IMR-90 (cell line): ENCODE measurements around the gene CFAP299. TPM values are rescaled to one million over a fixed set of nuclear protein-coding genes. Genes with fewer than 3 reads are reported as not detected.

Experiments
- ATAC-seq: fragments of 200-7000 bp; cut with Tn5 transposase; 2 replicates; pipeline ENCODE4 v1.9.1; 2020; ENCODE audit warnings: low read depth, mild to moderate bottlenecking, moderate library complexity
- Bru-seq: library from RNA; stranded (reverse); fragments of 400-500 nt; gene quantifications from one replicate; lab custom pipeline; 2021; lab: Mats Ljungman, UMichigan
- BruChase-seq, 2 experiments: library from RNA; stranded (reverse); fragments of 400-500 nt; gene quantifications; one replicate each; lab custom pipeline; 2021; lab: Mats Ljungman, UMichigan
- BruUV-seq: library from RNA; stranded (reverse); fragments of 400-500 nt; replicated peaks from 2 replicates; lab custom pipeline; 2021; lab: Mats Ljungman, UMichigan
- CTCF ChIA-PET: fragments of 300-600 bp; formaldehyde crosslinking; extraction: SDS; loops from one replicate; lab custom pipeline; 2021; ENCODE audit warnings: antibody characterized with exemption; lab: Yijun Ruan, JAX
- POLR2A ChIA-PET: fragments of 300-600 bp; sonication (Branson Sonifier 250); formaldehyde crosslinking; loops from one replicate; lab custom pipeline; 2022; ENCODE audit warnings: antibody characterized with exemption; ENCODE audit not compliant: unreplicated experiment; lab: Charles Lee
- DNase-seq: peaks from one replicate; pipeline ENCODE4 v3.0.0; 2013
- H2AFZ ChIP-seq: replicated peaks from 2 replicates; pipeline ENCODE3; 2013; ENCODE audit warnings: low read length, mild to moderate bottlenecking; ENCODE audit not compliant: poor library complexity
- H2AK5ac ChIP-seq: 2 replicates; pipeline ENCODE4 v1.6.1; 2013; ENCODE audit warnings: low read depth, low read length, inconsistent platforms
- H2AK9ac ChIP-seq: replicated peaks from 2 replicates; pipeline ENCODE3; 2013; ENCODE audit warnings: mild to moderate bottlenecking, low read depth, low read length, moderate library complexity; ENCODE audit not compliant: poor library complexity
- H2BK120ac ChIP-seq: 2 replicates; pipeline ENCODE4 v1.6.1; 2013; ENCODE audit warnings: low read depth, low read length, inconsistent platforms
- H2BK15ac ChIP-seq: 3 replicates; pipeline ENCODE4 v1.6.1; 2013; ENCODE audit warnings: low read depth, low read length, inconsistent platforms
- H2BK20ac ChIP-seq: 2 replicates; pipeline ENCODE4 v1.6.1; 2013; ENCODE audit warnings: low read depth, mild to moderate bottlenecking, inconsistent platforms, low read length, moderate library complexity
- H2BK5ac ChIP-seq: 2 replicates; pipeline ENCODE4 v1.6.1; 2013; ENCODE audit warnings: mild to moderate bottlenecking, low read depth, low read length, inconsistent platforms; ENCODE audit not compliant: poor library complexity, severe bottlenecking
- H3K14ac ChIP-seq: replicated peaks from 2 replicates; pipeline ENCODE4 v1.6.1; 2013; ENCODE audit warnings: low read depth, low read length, inconsistent platforms
- H3K18ac ChIP-seq: 2 replicates; pipeline ENCODE4 v1.6.1; 2013; ENCODE audit warnings: low read depth, low read length, control low read depth
- H3K23ac ChIP-seq: 2 replicates; pipeline ENCODE4 v1.6.1; 2013; ENCODE audit warnings: low read depth, low read length, inconsistent platforms
- H3K27ac ChIP-seq: 2 replicates; pipeline ENCODE4 v1.5.1; 2013; ENCODE audit warnings: mild to moderate bottlenecking, control low read depth, low read length; ENCODE audit not compliant: insufficient read depth
- H3K27me3 ChIP-seq: 2 replicates; pipeline ENCODE4 v1.6.1; 2013; ENCODE audit warnings: low read length; ENCODE audit not compliant: control insufficient read depth, insufficient read depth
- H3K36me3 ChIP-seq: 2 replicates; pipeline ENCODE4 v1.6.1; 2013; ENCODE audit warnings: low read length, mixed read lengths; ENCODE audit not compliant: control insufficient read depth, insufficient read depth
- H3K4ac ChIP-seq: 2 replicates; pipeline ENCODE4 v1.6.1; 2013; ENCODE audit warnings: low read depth, low read length, inconsistent platforms
- H3K4me1 ChIP-seq: 2 replicates; pipeline ENCODE4 v1.6.1; 2013; ENCODE audit warnings: low read length, mixed read lengths; ENCODE audit not compliant: control insufficient read depth, insufficient read depth
- H3K4me2 ChIP-seq: 2 replicates; pipeline ENCODE4 v1.6.1; 2013; ENCODE audit warnings: low read depth, mild to moderate bottlenecking, control low read depth, low read length, moderate library complexity
- H3K4me3 ChIP-seq: 2 replicates; pipeline ENCODE4 v1.5.1; 2013; ENCODE audit warnings: low read depth, mild to moderate bottlenecking, control low read depth, low read length, moderate library complexity; ENCODE audit not compliant: insufficient read depth
- H3K56ac ChIP-seq: 2 replicates; pipeline ENCODE4 v1.6.1; 2013; ENCODE audit warnings: low read length, inconsistent platforms; ENCODE audit not compliant: insufficient read depth; ENCODE audit errors: extremely low read depth
- H3K79me1 ChIP-seq, 2 experiments: 2 replicates each; pipeline ENCODE4 v1.6.1; 2013; ENCODE audit warnings: low read length in 2 of 2, inconsistent platforms in 1 of 2, low read depth in 1 of 2
- H3K9ac ChIP-seq: 2 replicates; pipeline ENCODE4 v1.6.1; 2013; ENCODE audit warnings: low read depth, low read length, control low read depth
- H3K9me1 ChIP-seq: 2 replicates; pipeline ENCODE4 v1.6.1; 2013; ENCODE audit warnings: low read length, inconsistent platforms; ENCODE audit not compliant: insufficient read depth
- H3K9me3 ChIP-seq: 2 replicates; pipeline ENCODE4 v1.6.1; 2013; ENCODE audit warnings: low read length; ENCODE audit not compliant: control insufficient read depth, insufficient read depth
- H4K20me1 ChIP-seq: 2 replicates; pipeline ENCODE4 v1.6.1; 2013; ENCODE audit warnings: low read length, inconsistent platforms; ENCODE audit not compliant: insufficient read depth
- H4K5ac ChIP-seq: 2 replicates; pipeline ENCODE4 v1.6.1; 2013; ENCODE audit warnings: mild to moderate bottlenecking, low read depth, low read length, control low read depth
- H4K8ac ChIP-seq, 2 experiments: 2 replicates each; pipeline ENCODE4 v1.6.1; 2013; ENCODE audit warnings: low read depth in 2 of 2, low read length in 2 of 2, control low read depth in 1 of 2, inconsistent platforms in 1 of 2
- H4K91ac ChIP-seq: 2 replicates; pipeline ENCODE4 v1.6.1; 2013; ENCODE audit warnings: low read depth, low read length, inconsistent platforms; ENCODE audit not compliant: insufficient read depth
- CEBPB ChIP-seq: IDR thresholded peaks from 2 replicates; pipeline ENCODE4 v1.6.1; 2012; ENCODE audit warnings: low read depth, low read length, improper control_type of control experiment
- CHD1 ChIP-seq: IDR thresholded peaks from 2 replicates; pipeline ENCODE4 v1.6.1; 2012; ENCODE audit warnings: low read depth, low read length, improper control_type of control experiment
- FOS ChIP-seq: fragments of 150-350 bp; IDR thresholded peaks from 2 replicates; pipeline ENCODE4 v1.6.1; 2016; ENCODE audit warnings: low read depth, low read length
- MAZ ChIP-seq: IDR thresholded peaks from 2 replicates; pipeline ENCODE4 v1.6.1; 2012; ENCODE audit warnings: low read depth, mild to moderate bottlenecking, low read length, improper control_type of control experiment, moderate library complexity, borderline replicate concordance
- MXI1 ChIP-seq: IDR thresholded peaks from 2 replicates; pipeline ENCODE4 v1.6.1; 2012; ENCODE audit warnings: low read depth, mild to moderate bottlenecking, low read length, moderate library complexity, borderline replicate concordance
- NFE2L2 ChIP-seq: fragments of 150-350 bp; IDR thresholded peaks from 2 replicates; pipeline ENCODE4 v1.6.1; 2016; ENCODE audit warnings: low read depth, mild to moderate bottlenecking, low read length
- POLR2A ChIP-seq: IDR thresholded peaks from 2 replicates; pipeline ENCODE4 v1.6.1; 2012; ENCODE audit warnings: mild to moderate bottlenecking, low read depth, low read length
- RAD21 ChIP-seq: IDR thresholded peaks from 2 replicates; pipeline ENCODE4 v1.6.1; 2012; ENCODE audit warnings: low read length, improper control_type of control experiment
- RCOR1 ChIP-seq: IDR thresholded peaks from 2 replicates; pipeline ENCODE4 v1.6.1; 2012; ENCODE audit warnings: mild to moderate bottlenecking, low read length, improper control_type of control experiment; ENCODE audit not compliant: insufficient replicate concordance
- RFX5 ChIP-seq: IDR thresholded peaks from 2 replicates; pipeline ENCODE4 v1.8.0; 2012; ENCODE audit warnings: low read depth, mild to moderate bottlenecking, low read length, moderate library complexity
- SMC3 ChIP-seq: fragments of 150-350 bp; IDR thresholded peaks from 2 replicates; pipeline ENCODE4 v1.6.1; 2016; ENCODE audit warnings: low read depth, mild to moderate bottlenecking, antibody characterized with exemption, low read length, moderate library complexity
- WGBS, 2 experiments: methylation state at CpG; one replicate each; pipeline versions ENCODE4 v1.1.5 to v1.1.7; 2013; ENCODE audit warnings: missing lambda C conversion rate in 2 of 2; ENCODE audit not compliant: insufficient read length in 1 of 2; ENCODE audit errors: extremely low coverage in 2 of 2; 5-methylcytosine and 5-hydroxymethylcytosine counted together
- dilution Hi-C: fragments of 300-500 bp; cut with HindIII; formaldehyde crosslinking; loops from one replicate; pipeline ENCODE4 v1.14.3; 2018; ENCODE audit warnings: low sequenced_read_pairs; ENCODE audit not compliant: unreplicated experiment
- in situ Hi-C: fragments of 300-500 bp; cut with MboI; formaldehyde crosslinking; loops from 3 replicates; pipeline ENCODE4 v1.14.3; 2019; ENCODE audit warnings: low sequenced_read_pairs, inconsistent platforms, mixed read lengths
- intact Hi-C: fragments of 100-400 bp; cut with micrococcal nuclease; formaldehyde crosslinking; loops from 2 replicates; pipeline ENCODE4 v1.10.0; 2022
- long read RNA-seq: library from polyadenylated mRNA; unstranded; transcript quantifications from one replicate; pipeline ENCODE4 v2.0.0, GENCODE V29; 2021; ENCODE audit not compliant: unreplicated experiment
- polyA plus RNA-seq, 3 experiments: library from polyadenylated mRNA; depleted of rRNA; stranded (reverse); fragments of >200 nt; gene quantifications; 2 replicates each; pipeline ENCODE4 v1.2.3, GENCODE V29; 2012; ENCODE audit warnings: low replicate concordance in 1 of 3
- total RNA-seq: library from RNA; depleted of rRNA; stranded (reverse); fragments of >200 nt; gene quantifications from 2 replicates; pipeline ENCODE4 v1.2.3, GENCODE V29; 2012; rRNA removed
- TF ChIP-seq, protein P1 (sequence below): fragments of 150-350 bp; IDR thresholded peaks from 2 replicates; pipeline ENCODE4 v1.6.1; 2017; ENCODE audit warnings: mild to moderate bottlenecking, antibody characterized with exemption, low read length, low read depth
- TF ChIP-seq, protein P2 (sequence below): conservative IDR thresholded peaks from 2 replicates; pipeline ENCODE4 v1.5.1; 2012; ENCODE audit warnings: mild to moderate bottlenecking, low read depth, low read length, improper control_type of control experiment

The CFAP299 gene
- total RNA-seq (1.1 and 1.9 TPM in 2 replicates), polyA plus RNA-seq (2012; rRNA removed) (0.76 and 1.0 TPM in 2 replicates), Bru-seq, nascent RNA (percentile 46 among the genes with signal in this experiment), BruChase-seq, experiment 1, labeled RNA remaining after a 6-hour chase (percentile 42 among the genes with signal in this experiment), BruChase-seq, experiment 2, labeled RNA remaining after a 2-hour chase (percentile 57 among the genes with signal in this experiment)
- 0.04 and 0.22 TPM in 2 replicates for polyA plus RNA-seq (2012; cell fraction: cytosol; rRNA removed)
- polyA plus RNA-seq (2012; cell fraction: nucleus; rRNA removed; ENCODE audit: low replicate concordance) = 0.61 and 3.8 TPM in 2 replicates
- long read RNA-seq, partial matches to known transcripts = 0 of 1 reads
- long read RNA-seq, other reads (novel, unspliced or antisense) = 1 of 1 reads

DNA sequence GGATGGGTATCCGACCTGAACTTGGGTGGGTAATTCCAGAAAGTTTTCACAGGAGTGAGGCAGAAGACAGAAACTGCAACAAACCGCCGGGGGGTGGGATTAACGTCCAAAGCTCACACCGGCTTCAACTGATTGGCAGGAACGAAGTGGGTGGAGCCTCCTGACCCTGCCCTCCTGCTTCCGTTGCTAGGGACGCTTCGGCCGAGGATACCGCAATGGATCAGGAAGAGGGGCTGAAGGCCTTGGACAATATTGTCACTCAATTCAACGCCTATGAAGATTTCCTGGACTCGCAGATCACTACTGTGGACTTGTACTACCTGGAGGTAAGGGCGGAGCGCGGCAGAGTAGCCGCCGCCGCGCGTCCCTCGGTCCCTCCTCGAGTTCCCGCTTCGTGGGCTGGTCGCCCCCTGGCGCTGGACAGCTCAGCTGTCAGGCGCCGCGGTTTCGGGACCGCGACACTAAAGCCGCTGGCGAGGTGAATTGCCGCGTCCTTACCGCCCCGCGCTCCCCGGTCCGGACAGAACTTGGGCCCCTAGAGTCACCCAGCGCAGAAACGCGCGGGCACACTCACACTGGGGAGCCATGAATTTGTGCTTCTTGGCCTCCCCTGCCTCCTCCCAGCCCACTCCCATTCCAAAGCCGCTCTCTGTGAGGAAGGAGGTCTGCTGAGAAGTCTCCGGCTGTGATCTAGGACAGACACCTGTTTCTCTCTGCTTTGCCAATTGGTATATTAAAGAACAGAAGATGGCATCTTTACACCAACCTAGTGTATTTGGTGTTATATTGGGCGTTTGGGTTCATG, at the start of gene CFAP299:
Gene CFAP299, plus strand, starts transcription at position 177 of the 805 bp plus-strand sequence.
- DNase-seq (peak; percentile 90), ATAC-seq (peak; percentile 99)
- intact Hi-C loops = loop anchor here (2.0 to 5.0 kb wide), 3 partner anchors 67 to 1383 kb away; no protein-coding TSS in a partner anchor
- Histone ChIP-seq H3K27me3 (no peaks in the 10 kb centered on the region), H4K91ac (no peak within 1 kb of the TSS), H3K79me1 (peaks cover 0 to 12% of the 10 kb centered on the region in 2 experiments; a peak in 1 of 4 replicates), H3K4me2 (peak within 1 kb of the TSS; percentile 93), H3K14ac (no peak within 1 kb of the TSS), H2BK5ac (no peak within 1 kb of the TSS), H3K36me3 (no peaks in the 10 kb centered on the region), H3K4me3 (peak within 1 kb of the TSS; percentile 84), H3K4me1 (peaks cover 4% of the 10 kb centered on the region), H3K23ac (0 out of 2 replicates have a peak within 1 kb of the TSS, but pooled peaks have one; percentile 29), H4K8ac (no peak within 1 kb of the TSS), H2BK120ac (no peak within 1 kb of the TSS), H2BK15ac (no peak within 1 kb of the TSS), H2BK20ac (no peak within 1 kb of the TSS), H2AFZ (peak within 1 kb of the TSS; percentile 92), H3K56ac (no peak within 1 kb of the TSS), H3K9ac (peak within 1 kb of the TSS; percentile 61; the same call in 1 of the 2 replicates), H2AK5ac (peak within 1 kb of the TSS; percentile 52; the same call in 1 of the 2 replicates), H3K27ac (no peak within 1 kb of the TSS), H4K5ac (no peak within 1 kb of the TSS), H3K9me1 (no peaks in the 10 kb centered on the region), H3K18ac (no peak within 1 kb of the TSS), H3K4ac (no peak within 1 kb of the TSS), H3K9me3 (no peaks in the 10 kb centered on the region), H2AK9ac (peak within 1 kb of the TSS; percentile 1), H4K20me1 (no peaks in the 10 kb centered on the region)
- POLR2A ChIA-PET = no interaction called here
- CTCF ChIA-PET = interaction anchor here (0.6 to 3.2 kb wide), 8 partner anchors 11 to 685 kb away, joined by 3 to 13 read pairs (median 4); no protein-coding TSS in a partner anchor
- dilution Hi-C loops = no loop called here
- no TSS peak for BruUV-seq
- 0% methylated on average over 19 of the region's 49 CpGs; no CpG with 5 or more reads in 1 of the 2 experiments for WGBS, 2 experiments
- in situ Hi-C loops = loop anchor here (10.0 to 25.0 kb wide), 2 partner anchors 111 to 1398 kb away; partner anchors contain the start of gene PAQR3
- TF ChIP-seq NFE2L2 (no peak), MXI1 (peak; percentile 82; the same call in 1 of the 2 replicates), CHD1 (no peak), RCOR1 (no peak), MAZ (peak; percentile 30; the same call in 1 of the 2 replicates), RAD21 (peak; percentile 59), FOS (no peak), RFX5 (no peak), POLR2A (0 out of 2 replicates have a peak, but pooled peaks have one; percentile 25), CEBPB (no peak), SMC3 (peak; percentile 56)
- TF ChIP-seq, protein P1, sequence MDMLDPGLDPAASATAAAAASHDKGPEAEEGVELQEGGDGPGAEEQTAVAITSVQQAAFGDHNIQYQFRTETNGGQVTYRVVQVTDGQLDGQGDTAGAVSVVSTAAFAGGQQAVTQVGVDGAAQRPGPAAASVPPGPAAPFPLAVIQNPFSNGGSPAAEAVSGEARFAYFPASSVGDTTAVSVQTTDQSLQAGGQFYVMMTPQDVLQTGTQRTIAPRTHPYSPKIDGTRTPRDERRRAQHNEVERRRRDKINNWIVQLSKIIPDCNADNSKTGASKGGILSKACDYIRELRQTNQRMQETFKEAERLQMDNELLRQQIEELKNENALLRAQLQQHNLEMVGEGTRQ = no peak
- TF ChIP-seq, protein P2, sequence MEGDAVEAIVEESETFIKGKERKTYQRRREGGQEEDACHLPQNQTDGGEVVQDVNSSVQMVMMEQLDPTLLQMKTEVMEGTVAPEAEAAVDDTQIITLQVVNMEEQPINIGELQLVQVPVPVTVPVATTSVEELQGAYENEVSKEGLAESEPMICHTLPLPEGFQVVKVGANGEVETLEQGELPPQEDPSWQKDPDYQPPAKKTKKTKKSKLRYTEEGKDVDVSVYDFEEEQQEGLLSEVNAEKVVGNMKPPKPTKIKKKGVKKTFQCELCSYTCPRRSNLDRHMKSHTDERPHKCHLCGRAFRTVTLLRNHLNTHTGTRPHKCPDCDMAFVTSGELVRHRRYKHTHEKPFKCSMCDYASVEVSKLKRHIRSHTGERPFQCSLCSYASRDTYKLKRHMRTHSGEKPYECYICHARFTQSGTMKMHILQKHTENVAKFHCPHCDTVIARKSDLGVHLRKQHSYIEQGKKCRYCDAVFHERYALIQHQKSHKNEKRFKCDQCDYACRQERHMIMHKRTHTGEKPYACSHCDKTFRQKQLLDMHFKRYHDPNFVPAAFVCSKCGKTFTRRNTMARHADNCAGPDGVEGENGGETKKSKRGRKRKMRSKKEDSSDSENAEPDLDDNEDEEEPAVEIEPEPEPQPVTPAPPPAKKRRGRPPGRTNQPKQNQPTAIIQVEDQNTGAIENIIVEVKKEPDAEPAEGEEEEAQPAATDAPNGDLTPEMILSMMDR = peak; percentile 58
